H9 (cell line): ENCODE data around the gene SLC35B4. TPM values are rescaled to one million over a fixed set of nuclear protein-coding genes. Genes with fewer than 3 reads are reported as not detected.

Experiments used
- DNase-seq: peaks from one replicate; pipeline ENCODE4 v3.0.0-alpha.2; 2017
- H2AFZ ChIP-seq: one replicate; pipeline ENCODE4 v1.6.1; 2013; ENCODE audit warnings: mild to moderate bottlenecking, low read length, control low read depth, moderate library complexity
- H2AK5ac ChIP-seq: 2 replicates; pipeline ENCODE4 v1.6.1; 2013; ENCODE audit warnings: low read length, control low read depth, mixed read lengths; ENCODE audit not compliant: insufficient read length
- H2BK120ac ChIP-seq: one replicate; pipeline ENCODE4 v1.6.1; 2013; ENCODE audit warnings: low read depth, mild to moderate bottlenecking, low read length, control low read depth, inconsistent platforms; ENCODE audit not compliant: poor library complexity, severe bottlenecking
- H2BK12ac ChIP-seq: 2 replicates; pipeline ENCODE4 v1.6.1; 2013; ENCODE audit warnings: low read length, control low read depth, mixed read lengths, low read depth; ENCODE audit not compliant: insufficient read length
- H2BK15ac ChIP-seq: 2 replicates; pipeline ENCODE4 v1.6.1; 2013; ENCODE audit warnings: low read depth, low read length, control low read depth
- H2BK20ac ChIP-seq: one replicate; pipeline ENCODE4 v1.6.1; 2013; ENCODE audit warnings: low read depth, mild to moderate bottlenecking, low read length, control low read depth, inconsistent platforms; ENCODE audit not compliant: poor library complexity, severe bottlenecking
- H2BK5ac ChIP-seq: 2 replicates; pipeline ENCODE4 v1.6.1; 2013; ENCODE audit warnings: low read length, control low read depth, mixed read lengths; ENCODE audit not compliant: insufficient read length
- H3K14ac ChIP-seq: 2 replicates; pipeline ENCODE4 v1.6.1; 2013; ENCODE audit warnings: low read length, control low read depth; ENCODE audit not compliant: insufficient read depth
- H3K18ac ChIP-seq: 2 replicates; pipeline ENCODE4 v1.6.1; 2013; ENCODE audit warnings: low read depth, mild to moderate bottlenecking, mixed read lengths, low read length, control low read depth; ENCODE audit not compliant: insufficient read length
- H3K23ac ChIP-seq: 2 replicates; pipeline ENCODE4 v1.6.1; 2013; ENCODE audit warnings: low read length, control low read depth, mixed read lengths, low read depth; ENCODE audit not compliant: insufficient read length
- H3K23me2 ChIP-seq: 2 replicates; pipeline ENCODE4 v1.6.1; 2013; ENCODE audit warnings: low read depth, mild to moderate bottlenecking, mixed read lengths, low read length, control low read depth; ENCODE audit not compliant: insufficient read length, poor library complexity, severe bottlenecking
- H3K27ac ChIP-seq: 2 replicates; pipeline ENCODE4 v1.5.1; 2013; ENCODE audit warnings: low read length, control low read depth, mixed read lengths, low read depth; ENCODE audit not compliant: insufficient read length
- H3K27me3 ChIP-seq: 2 replicates; pipeline ENCODE4 v1.6.1; 2013; ENCODE audit warnings: low read length, control low read depth, inconsistent platforms; ENCODE audit not compliant: insufficient read depth
- H3K4ac ChIP-seq: 2 replicates; pipeline ENCODE4 v1.6.1; 2013; ENCODE audit warnings: low read depth, mild to moderate bottlenecking, control low read depth, inconsistent platforms, low read length, moderate library complexity
- H3K4me1 ChIP-seq: 2 replicates; pipeline ENCODE4 v1.6.1; 2013; ENCODE audit warnings: low read length, control low read depth, inconsistent platforms; ENCODE audit not compliant: insufficient read depth
- H3K4me2 ChIP-seq: 2 replicates; pipeline ENCODE4 v1.6.1; 2013; ENCODE audit warnings: low read length, control low read depth, mixed read lengths; ENCODE audit not compliant: insufficient read length, insufficient read depth
- H3K56ac ChIP-seq: 2 replicates; pipeline ENCODE4 v1.6.1; 2013; ENCODE audit warnings: low read depth, mild to moderate bottlenecking, mixed read lengths, low read length, control low read depth; ENCODE audit not compliant: insufficient read length
- H3K79me1 ChIP-seq: 2 replicates; pipeline ENCODE4 v1.6.1; 2013; ENCODE audit warnings: low read depth, mild to moderate bottlenecking, moderate library complexity, low read length, control low read depth, inconsistent platforms; ENCODE audit not compliant: insufficient read depth, poor library complexity, severe bottlenecking
- H3K79me2 ChIP-seq: 2 replicates; pipeline ENCODE4 v1.6.1; 2013; ENCODE audit warnings: low read length, control low read depth, inconsistent platforms; ENCODE audit not compliant: insufficient read depth
- H3K9ac ChIP-seq: 2 replicates; pipeline ENCODE4 v1.6.1; 2013; ENCODE audit warnings: low read length, control low read depth, mixed read lengths; ENCODE audit not compliant: insufficient read length; ENCODE audit errors: extremely low read depth
- H3K9me3 ChIP-seq: one replicate; pipeline ENCODE4 v1.6.1; 2013; ENCODE audit warnings: low read depth, low read length, inconsistent platforms; ENCODE audit not compliant: control insufficient read depth
- H3T11ph ChIP-seq: one replicate; pipeline ENCODE4 v1.6.1; 2013; ENCODE audit warnings: mild to moderate bottlenecking, low read length, control low read depth, inconsistent platforms
- H4K20me1 ChIP-seq: one replicate; pipeline ENCODE4 v1.6.1; 2013; ENCODE audit not compliant: control insufficient read depth, insufficient read length, insufficient read depth
- H4K5ac ChIP-seq: 2 replicates; pipeline ENCODE4 v1.6.1; 2013; ENCODE audit warnings: low read depth, mild to moderate bottlenecking, mixed read lengths, low read length, control low read depth; ENCODE audit not compliant: insufficient read length
- H4K8ac ChIP-seq: replicated peaks from 2 replicates; pipeline ENCODE4 v1.6.1; 2013; ENCODE audit warnings: low read length, control low read depth, mixed read lengths, low read depth; ENCODE audit not compliant: insufficient read length
- H4K91ac ChIP-seq: 2 replicates; pipeline ENCODE4 v1.6.1; 2013; ENCODE audit warnings: low read depth, mild to moderate bottlenecking, moderate library complexity, mixed read lengths, low read length, control low read depth; ENCODE audit not compliant: insufficient read length
- H3K27ac Mint-ChIP-seq, 3 experiments: 2 replicates in 2 of 3; 3 replicates in 1 of 3; pipeline ENCODE4 v1.8.0; 2020 to 2021; ENCODE audit warnings: mixed read lengths in 3 of 3, mild to moderate bottlenecking in 1 of 3, moderate library complexity in 1 of 3
- H3K27me3 Mint-ChIP-seq: 2 replicates; pipeline ENCODE4 v1.8.0; 2021; ENCODE audit warnings: low read depth, mild to moderate bottlenecking, moderate library complexity, mixed read lengths
- H3K36me3 Mint-ChIP-seq, 3 experiments: 2 replicates in 2 of 3; 3 replicates in 1 of 3; pipeline ENCODE4 v1.8.0; 2020 to 2021; ENCODE audit warnings: low read depth in 3 of 3, mixed read lengths in 3 of 3; ENCODE audit not compliant: insufficient read depth in 1 of 3
- H3K4me1 Mint-ChIP-seq, 2 experiments: 2 replicates each; pipeline ENCODE4 v1.8.0; 2020; ENCODE audit warnings: mixed read lengths in 2 of 2
- H3K4me3 Mint-ChIP-seq, 2 experiments: 2 replicates in 1 of 2; 3 replicates in 1 of 2; pipeline ENCODE4 v1.8.0; 2020 to 2021; ENCODE audit warnings: mild to moderate bottlenecking in 2 of 2, mixed read lengths in 2 of 2, moderate library complexity in 1 of 2
- H3K9me3 Mint-ChIP-seq, 2 experiments: 2 replicates in 1 of 2; 3 replicates in 1 of 2; pipeline ENCODE4 v1.8.0; 2020; ENCODE audit warnings: mild to moderate bottlenecking in 2 of 2, mixed read lengths in 2 of 2, moderate library complexity in 1 of 2
- CTCF ChIP-seq: fragments of 200-600 bp; sonication (generic); conservative IDR thresholded peaks from 3 replicates; pipeline ENCODE4 v1.8.0; 2021; ENCODE audit warnings: antibody characterized with exemption, mild to moderate bottlenecking
- WGBS: extraction: QIAGEN DNeasy Blood & Tissue Kit; methylation state at CpG from one replicate; pipeline ENCODE4 v1.1.7; 2013; ENCODE audit warnings: missing lambda C conversion rate, low lambda C conversion rate, mixed read lengths; ENCODE audit not compliant: insufficient read length; ENCODE audit errors: extremely low coverage; 5-methylcytosine and 5-hydroxymethylcytosine counted together
- total RNA-seq: library from RNA; stranded (reverse); gene quantifications from 2 replicates; pipeline ENCODE4 v1.2.1, GENCODE V29; 2021

SLC35B4 gene
- total RNA-seq, 1 experiment from 2014 or later: 33.4 TPM

- Mint-ChIP-seq H3K4me1 (peaks cover 0 to 1% of the 10 kb centered on the region in 2 experiments; a peak in 2 of 4 replicates), H3K27me3 (peaks cover 10% of the 10 kb centered on the region), H3K36me3 (no peaks in the 10 kb centered on the region; a peak in 1 of 7 replicates), H3K4me3 (no peak overlapping the region), H3K27ac (no peak overlapping the region), H3K9me3 (peaks cover 0 to 3% of the 10 kb centered on the region in 2 experiments; a peak in 1 of 5 replicates)
- no peak overlapping the region for H2BK20ac ChIP-seq
- no peak overlapping the region for H2AFZ ChIP-seq
- no peak overlapping the region for H4K91ac ChIP-seq
- no peak for TF ChIP-seq CTCF
- H3K18ac ChIP-seq: no peak overlapping the region
- H3K9ac ChIP-seq: no peak overlapping the region
- no peak overlapping the region for H2BK5ac ChIP-seq
- H3K14ac ChIP-seq: no peak overlapping the region
- no CpG with 5 or more reads among the region's 9 CpGs for WGBS
- no peaks in the 10 kb centered on the region for H3K9me3 ChIP-seq
- no peak overlapping the region for H3K56ac ChIP-seq
- H2BK12ac ChIP-seq: no peak overlapping the region
- H3K23me2 ChIP-seq: no peaks in the 10 kb centered on the region
- H3K4me2 ChIP-seq: no peak overlapping the region
- H3K79me2 ChIP-seq: no peaks in the 10 kb centered on the region
- H4K5ac ChIP-seq: no peak overlapping the region
- no peak overlapping the region for H3K23ac ChIP-seq
- no peak overlapping the region for H3K27ac ChIP-seq
- no peak for DNase-seq
- no peaks in the 10 kb centered on the region for H3K4me1 ChIP-seq
- H4K8ac ChIP-seq: no peak overlapping the region
- H2AK5ac ChIP-seq: no peak overlapping the region
- H2BK120ac ChIP-seq: no peak overlapping the region
- no peaks in the 10 kb centered on the region for H3K27me3 ChIP-seq
- no peak overlapping the region for H2BK15ac ChIP-seq
- H3T11ph ChIP-seq: no peak overlapping the region
- H4K20me1 ChIP-seq: no peaks in the 10 kb centered on the region
- no peaks in the 10 kb centered on the region for H3K79me1 ChIP-seq
- no peak overlapping the region for H3K4ac ChIP-seq
These were observed 39.7 kb upstream of the SLC35B4 start for GRCh38 chr7:134356421-134356936.
